ENCODE data around the gene HMOX1.

The HMOX1 gene

GRCh38 chr22:35400501-35400790 is 19.6 kb downstream of the HMOX1 start:
- no peak for DNase-seq (ENCODE audit: low read depth in 2 of 3, low spot score in 1 of 3)

- no peak for DNase-seq (ENCODE audit: low read depth in 2 of 3, low spot score in 1 of 3)
Observed at GRCh38 chr22:35401863-35402262, 21.0 kb downstream of the HMOX1 start.

- no peak for DNase-seq (ENCODE audit: low read depth in 2 of 3, low spot score in 1 of 3)
Observed at GRCh38 chr22:35403356-35403755, 22.5 kb downstream of the HMOX1 start.

GRCh38 chr22:35404176-35404575 is 23.3 kb downstream of the HMOX1 start:
- DNase-seq (ENCODE audit: low read depth in 2 of 3, low spot score in 1 of 3): no peak

- no peak for DNase-seq (ENCODE audit: low read depth in 2 of 3, low spot score in 1 of 3)
Observed at GRCh38 chr22:35406443-35406842, 25.5 kb downstream of the HMOX1 start.

- no peak for DNase-seq (ENCODE audit: low read depth in 2 of 3, low spot score in 1 of 3)
Observed at GRCh38 chr22:35407362-35407761, 26.5 kb downstream of the HMOX1 start.

- DNase-seq (ENCODE audit: low read depth in 2 of 3, low spot score in 1 of 3): no peak
Observed at GRCh38 chr22:35409783-35410662, 29.1 kb downstream of the HMOX1 start.

- no peak for DNase-seq (ENCODE audit: low read depth in 2 of 3, low spot score in 1 of 3)
Observed at GRCh38 chr22:35410663-35411034, 29.8 kb downstream of the HMOX1 start.

GRCh38 chr22:35411102-35411501 is 30.2 kb downstream of the HMOX1 start:
- DNase-seq (ENCODE audit: low read depth in 2 of 3, low spot score in 1 of 3): no peak

- DNase-seq (ENCODE audit: low read depth in 2 of 3, low spot score in 1 of 3): no peak
Observed at GRCh38 chr22:35413624-35414023, 32.7 kb downstream of the HMOX1 start.

- DNase-seq (ENCODE audit: low read depth in 2 of 3, low spot score in 1 of 3): no peak
Observed at GRCh38 chr22:35417606-35418005, 36.7 kb downstream of the HMOX1 start.

- DNase-seq (ENCODE audit: low read depth in 2 of 3, low spot score in 1 of 3): no peak
Observed at GRCh38 chr22:35418088-35418487, 37.2 kb downstream of the HMOX1 start.

- no peak for DNase-seq (ENCODE audit: low read depth in 2 of 3, low spot score in 1 of 3)
Observed at GRCh38 chr22:35418731-35419130, 37.8 kb downstream of the HMOX1 start.

GRCh38 chr22:35419756-35420155 is 38.9 kb downstream of the HMOX1 start:
- no peak for DNase-seq (ENCODE audit: low read depth in 2 of 3, low spot score in 1 of 3)

GRCh38 chr22:35421121-35421520 is 40.2 kb downstream of the HMOX1 start:
- no peak for DNase-seq (ENCODE audit: low read depth in 2 of 3, low spot score in 1 of 3)

- no peak for DNase-seq (ENCODE audit: low read depth in 2 of 3, low spot score in 1 of 3)
Observed at GRCh38 chr22:35422145-35422544, 41.2 kb downstream of the HMOX1 start.

- no peak for DNase-seq (ENCODE audit: low read depth in 2 of 3, low spot score in 1 of 3)
Observed at GRCh38 chr22:35422936-35423335, 42.0 kb downstream of the HMOX1 start.

- DNase-seq (ENCODE audit: low read depth in 2 of 3, low spot score in 1 of 3): no peak
Observed at GRCh38 chr22:35424081-35424480, 43.2 kb downstream of the HMOX1 start.

GRCh38 chr22:35424761-35425160 is 43.9 kb downstream of the HMOX1 start:
- DNase-seq (ENCODE audit: low read depth in 2 of 3, low spot score in 1 of 3): no peak

- DNase-seq (ENCODE audit: low read depth in 2 of 3, low spot score in 1 of 3): no peak
Observed at GRCh38 chr22:35425546-35425945, 44.6 kb downstream of the HMOX1 start.

GRCh38 chr22:35425971-35426800 is 45.3 kb downstream of the HMOX1 start:
- DNase-seq (ENCODE audit: low read depth in 2 of 3, low spot score in 1 of 3): no peak

- no peak for DNase-seq (ENCODE audit: low read depth in 2 of 3, low spot score in 1 of 3)
Observed at GRCh38 chr22:35426801-35427140, 45.9 kb downstream of the HMOX1 start.

GRCh38 chr22:35430897-35431322 is 50.0 kb downstream of the HMOX1 start:
- DNase-seq (ENCODE audit: low read depth in 2 of 3, low spot score in 1 of 3): peak; percentile 46 to 67 (median 57)

All from stimulated activated CD4-positive, alpha-beta T cell treated with anti-CD3 and anti-CD28 coated beads, Interleukin-12 subunit alpha, Interleukin-12 subunit beta, amount 100 ng/mL, for 48 hours (primary cell).